ENCODE results near the gene CHTOP. TPM values are rescaled to one million over a fixed set of nuclear protein-coding genes. Genes with fewer than 3 reads are reported as not detected.

CHTOP gene
- total and polyA plus RNA-seq, 2 of the 8 experiments (the other 6 are each of a cell fraction or from before 2014, with no cell fraction given), result 84.6 to 104 TPM

GRCh38 chr1:153646672-153647345 lies 12.9 kb downstream of the CHTOP start:
- DNase-seq (ENCODE audit: low read depth in 1 of 2, low spot score in 2 of 2) (no peak), FAIRE-seq (no peak)
- no peak overlapping the region for H2BK12ac ChIP-seq (ENCODE audit: low read depth, low read length)
- H4K20me1 ChIP-seq (replicated peaks in 1 of 2; ENCODE audit: control insufficient read depth in 1 of 2, insufficient read depth in 2 of 2, low read length in 2 of 2), result peaks cover 5% of the 10 kb centered on the region in 2 experiments
- no peak overlapping the region for H2AK5ac ChIP-seq (ENCODE audit: low read depth, low read length)
- H2BK20ac ChIP-seq (ENCODE audit: low read length), result no peak overlapping the region
- peaks cover 28 to 43% (median 40%) of the 10 kb centered on the region in 4 experiments for H3K36me3 ChIP-seq (ENCODE audit: control insufficient read depth in 2 of 4, insufficient read depth in 4 of 4, low read length in 3 of 4)
- no peak overlapping the region for H3K14ac ChIP-seq (ENCODE audit: insufficient read length)
- 0 out of 4 replicates have a peak, but pooled peaks cover 0 to under 1% of the 10 kb centered on the region in 2 experiments for H3K79me2 ChIP-seq (ENCODE audit: control insufficient read depth in 1 of 2, insufficient read depth in 2 of 2, low read length in 2 of 2)
- ChIA-PET POLR2A (ENCODE audit: partially characterized antibody) (interaction anchor here (0.9 to 16.2 kb wide), 13 partner anchors 11 to 330 kb away, joined by 3 to 343 read pairs (median 4); partner anchors contain the start of genes CHTOP, ILF2, JTB and S100A1), CTCF (ENCODE audit: partially characterized antibody) (interaction anchor here (0.8 to 1.9 kb wide), 9 partner anchors 9 to 152 kb away, joined by 3 to 7 read pairs (median 4); partner anchors contain the start of genes CHTOP and S100A13)
- H3K56ac ChIP-seq (replicated peaks; ENCODE audit: insufficient read length, low read depth, low read length), result no peak overlapping the region
- no peak overlapping the region for H2BK120ac ChIP-seq (replicated peaks; ENCODE audit: low read depth, low read length)
- no peaks in the 10 kb centered on the region for H3K23me2 ChIP-seq (ENCODE audit: low read depth, low read length)
- H3K79me1 ChIP-seq (ENCODE audit: low read depth, low read length), result no peaks in the 10 kb centered on the region
- no peak overlapping the region for H2AFZ ChIP-seq (ENCODE audit: low read length)
- no peak overlapping the region for H2BK5ac ChIP-seq (ENCODE audit: low read depth, low read length)
- no peak overlapping the region for H3K23ac ChIP-seq (ENCODE audit: insufficient read length)
- no peaks in the 10 kb centered on the region for H3K9me3 ChIP-seq (ENCODE audit: insufficient read depth in 2 of 2, low read depth in 1 of 2, low read length in 1 of 2)
- WGBS, 2 experiments (ENCODE audit: extremely low coverage in 1 of 2, insufficient coverage in 1 of 2, insufficient read length in 1 of 2, insufficient replicate concordance in 2 of 2, low coverage in 1 of 2, low lambda C conversion rate in 2 of 2, missing lambda C conversion rate in 1 of 2), result 87% methylated on average over 5 of the region's 5 CpGs; no CpG with 5 or more reads in 1 of the 2 experiments
- H3K18ac ChIP-seq (ENCODE audit: extremely low read depth, low read length), result no peak overlapping the region
- H3K4me1 ChIP-seq (replicated peaks in 1 of 4; ENCODE audit: control insufficient read depth in 3 of 4, insufficient read depth in 4 of 4, low read length in 3 of 4), result peaks cover 0 to 3% (median 0%) of the 10 kb centered on the region in 4 experiments; a peak in 1 of 7 replicates
- no peak for TF ChIP-seq POU5F1 (IDR thresholded peaks at IDR 0.05; ENCODE audit: low read depth, low read length)
- no peak for TF ChIP-seq JUND (IDR thresholded peaks at IDR 0.05; ENCODE audit: low read length)
- TF ChIP-seq SIN3A (conservative IDR thresholded peaks at IDR 0.05 in 1 of 2, IDR thresholded peaks at IDR 0.05 in 1 of 2; ENCODE audit: low read depth in 1 of 2, low read length in 2 of 2), result no peak
- no peak for TF ChIP-seq KDM1A (IDR thresholded peaks at IDR 0.05; ENCODE audit: borderline replicate concordance, low read length)
- no peak for TF ChIP-seq TBP (IDR thresholded peaks at IDR 0.05; ENCODE audit: low read depth, low read length)
- TF ChIP-seq E2F6 (IDR thresholded peaks at IDR 0.05), result no peak
- TF ChIP-seq YY1 (IDR thresholded peaks at IDR 0.05; ENCODE audit: low read depth, low read length), result no peak
- no peak overlapping the region for H4K5ac ChIP-seq (ENCODE audit: insufficient read length, low read depth, low read length)
- H3K4me2 ChIP-seq (ENCODE audit: insufficient read depth in 1 of 2, low read depth in 2 of 2, low read length in 2 of 2), result no peak overlapping the region
- H3K9ac ChIP-seq (replicated peaks in 1 of 4; ENCODE audit: extremely low read depth in 1 of 4, low read depth in 3 of 4, low read length in 3 of 4), result no peak overlapping the region
- no peak overlapping the region for H3K4me3 ChIP-seq (ENCODE audit: extremely low read depth in 1 of 4, insufficient read depth in 2 of 4, low read depth in 3 of 4, low read length in 4 of 4)
- no peaks in the 10 kb centered on the region for H3K27me3 ChIP-seq (replicated peaks in 1 of 4; ENCODE audit: control insufficient read depth in 3 of 4, extremely low read depth in 1 of 4, insufficient read depth in 3 of 4, low read length in 3 of 4)
- H2BK15ac ChIP-seq (ENCODE audit: low read length), result no peak overlapping the region
- no peak overlapping the region for H4K8ac ChIP-seq (ENCODE audit: extremely low read depth, insufficient read depth, low read length)
- no peak overlapping the region for H3K4ac ChIP-seq (replicated peaks; ENCODE audit: insufficient read length, low read depth, low read length)
- no peak overlapping the region for H3K27ac ChIP-seq (ENCODE audit: low read depth, low read length)
- H4K91ac ChIP-seq (replicated peaks; ENCODE audit: insufficient read length, low read length), result no peak overlapping the region
